Motor neuron (in vitro differentiated cells): ENCODE data around the gene NIN. TPM values are rescaled to one million over a fixed set of nuclear protein-coding genes. Genes with fewer than 3 reads are reported as not detected.

ENCODE experiments used
- ATAC-seq, 8 experiments: fragments of 200-7000 bp; cut with Tn5 transposase; replicated peaks in 6 of 8; 2 replicates each; pipeline ENCODE4 v1.8.0; 2021; ENCODE audit warnings: mild to moderate bottlenecking in 8 of 8, moderate library complexity in 8 of 8
- H3K27ac ChIP-seq, 2 donors: fragments of 250-450 bp; sonication (Bioruptor Pico); 2 replicates each; pipeline ENCODE4 v1.9.0; 2021; ENCODE audit warnings: antibody characterized with exemption in 2 of 2, mild to moderate bottlenecking in 2 of 2, moderate library complexity in 1 of 2
- H3K4me1 ChIP-seq, 2 donors: fragments of 250-450 bp; sonication (Bioruptor Pico); replicated peaks in 1 of 2; 2 replicates each; pipeline ENCODE4 v1.6.1; 2021; ENCODE audit warnings: antibody characterized with exemption in 2 of 2, mild to moderate bottlenecking in 2 of 2, moderate library complexity in 1 of 2
- H3K4me3 ChIP-seq, 5 donors: fragments of 250-450 bp; sonication (Bioruptor Pico); 2 replicates each; pipeline ENCODE4 v1.9.0; 2021; ENCODE audit warnings: antibody characterized with exemption in 5 of 5, mild to moderate bottlenecking in 5 of 5, moderate library complexity in 4 of 5
- WGBS, 10 experiments: fragments of 450-650 bp; shearing (Covaris generic); methylation state at CpG; one replicate each; pipeline ENCODE4 v1.0.0; 2022; 5-methylcytosine and 5-hydroxymethylcytosine counted together
- in situ Hi-C, 9 experiments: fragments of 400-800 bp; cut with MboI; loops; one replicate each; pipeline ENCODE4 v1.15.0; 2021; ENCODE audit warnings: low sequenced_read_pairs in 9 of 9, low pct_unique_long_range_greater_than_20kb in 2 of 9; ENCODE audit not compliant: unreplicated experiment in 9 of 9
- total RNA-seq, 8 experiments: library from RNA; unstranded; fragments of 300-600 nt; gene quantifications; 2 replicates each; pipeline versions ENCODE4 v1.2.3 to v1.2.4, GENCODE V29; 2022

The NIN gene, protein sequence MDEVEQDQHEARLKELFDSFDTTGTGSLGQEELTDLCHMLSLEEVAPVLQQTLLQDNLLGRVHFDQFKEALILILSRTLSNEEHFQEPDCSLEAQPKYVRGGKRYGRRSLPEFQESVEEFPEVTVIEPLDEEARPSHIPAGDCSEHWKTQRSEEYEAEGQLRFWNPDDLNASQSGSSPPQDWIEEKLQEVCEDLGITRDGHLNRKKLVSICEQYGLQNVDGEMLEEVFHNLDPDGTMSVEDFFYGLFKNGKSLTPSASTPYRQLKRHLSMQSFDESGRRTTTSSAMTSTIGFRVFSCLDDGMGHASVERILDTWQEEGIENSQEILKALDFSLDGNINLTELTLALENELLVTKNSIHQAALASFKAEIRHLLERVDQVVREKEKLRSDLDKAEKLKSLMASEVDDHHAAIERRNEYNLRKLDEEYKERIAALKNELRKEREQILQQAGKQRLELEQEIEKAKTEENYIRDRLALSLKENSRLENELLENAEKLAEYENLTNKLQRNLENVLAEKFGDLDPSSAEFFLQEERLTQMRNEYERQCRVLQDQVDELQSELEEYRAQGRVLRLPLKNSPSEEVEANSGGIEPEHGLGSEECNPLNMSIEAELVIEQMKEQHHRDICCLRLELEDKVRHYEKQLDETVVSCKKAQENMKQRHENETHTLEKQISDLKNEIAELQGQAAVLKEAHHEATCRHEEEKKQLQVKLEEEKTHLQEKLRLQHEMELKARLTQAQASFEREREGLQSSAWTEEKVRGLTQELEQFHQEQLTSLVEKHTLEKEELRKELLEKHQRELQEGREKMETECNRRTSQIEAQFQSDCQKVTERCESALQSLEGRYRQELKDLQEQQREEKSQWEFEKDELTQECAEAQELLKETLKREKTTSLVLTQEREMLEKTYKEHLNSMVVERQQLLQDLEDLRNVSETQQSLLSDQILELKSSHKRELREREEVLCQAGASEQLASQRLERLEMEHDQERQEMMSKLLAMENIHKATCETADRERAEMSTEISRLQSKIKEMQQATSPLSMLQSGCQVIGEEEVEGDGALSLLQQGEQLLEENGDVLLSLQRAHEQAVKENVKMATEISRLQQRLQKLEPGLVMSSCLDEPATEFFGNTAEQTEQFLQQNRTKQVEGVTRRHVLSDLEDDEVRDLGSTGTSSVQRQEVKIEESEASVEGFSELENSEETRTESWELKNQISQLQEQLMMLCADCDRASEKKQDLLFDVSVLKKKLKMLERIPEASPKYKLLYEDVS (N-terminal part only)
- total RNA-seq: 10 to 100 TPM; 13.6 to 76.4 (median 31.3) TPM

DNA sequence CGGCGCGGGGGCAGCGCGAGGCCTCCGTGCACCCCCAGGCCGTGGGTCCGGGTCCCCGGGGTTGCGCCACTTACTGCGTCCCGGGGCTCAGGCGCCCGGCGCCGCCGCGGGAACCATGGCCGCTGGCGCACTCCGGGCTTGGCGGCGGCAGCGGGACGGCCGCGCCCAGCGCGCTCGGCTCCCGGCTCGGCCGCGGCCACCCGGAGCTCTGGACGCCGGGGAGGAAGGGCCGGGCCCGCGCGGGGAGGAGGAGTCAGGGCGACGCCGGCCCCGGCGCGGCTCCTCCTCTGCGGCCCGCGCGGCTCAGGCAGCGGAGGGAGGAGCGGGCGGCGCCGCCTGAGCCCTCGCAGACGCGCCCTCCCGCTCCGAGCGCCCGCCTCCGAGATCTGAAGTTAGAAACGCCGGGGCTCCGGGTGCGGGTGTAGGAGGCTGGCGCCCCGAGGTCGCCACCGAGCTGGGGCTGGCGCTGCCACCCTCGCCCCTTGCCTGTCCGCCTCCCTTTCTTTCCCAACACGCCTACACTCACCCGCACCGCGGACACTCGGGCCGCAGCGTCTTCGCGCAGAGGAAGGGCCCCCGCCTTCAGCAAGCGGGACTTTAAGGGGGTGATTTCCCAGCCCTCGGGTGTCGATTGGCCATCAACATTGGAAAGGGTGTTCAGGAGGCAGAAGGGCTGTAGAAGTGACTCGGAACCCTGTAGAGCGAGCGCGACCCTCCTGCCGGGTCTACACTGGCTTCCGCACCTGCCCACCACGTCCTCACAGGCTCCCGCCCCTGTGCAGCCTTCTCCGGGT, at the start of gene NIN:
Gene NIN (minus strand): TSS at position 231 of the 794 bp plus-strand sequence. CDS start 9,106 bp downstream, outside the sequence.
- Histone ChIP-seq H3K4me3 (peak within 1 kb of the TSS; percentile 56 to 97 (median 96)), H3K4me1 (peaks cover 26 to 34% of the 10 kb centered on the region in 2 donors), H3K27ac (peak within 1 kb of the TSS; percentile 94 to 96)
- in situ Hi-C loops: no loop called here
- WGBS, 10 experiments: 0% methylated on average over 2 to 9 of the region's 97 CpGs; no CpG with 5 or more reads in 6 of the 10 experiments
- ATAC-seq: peak; percentile 71 to 94 (median 83)

DNA sequence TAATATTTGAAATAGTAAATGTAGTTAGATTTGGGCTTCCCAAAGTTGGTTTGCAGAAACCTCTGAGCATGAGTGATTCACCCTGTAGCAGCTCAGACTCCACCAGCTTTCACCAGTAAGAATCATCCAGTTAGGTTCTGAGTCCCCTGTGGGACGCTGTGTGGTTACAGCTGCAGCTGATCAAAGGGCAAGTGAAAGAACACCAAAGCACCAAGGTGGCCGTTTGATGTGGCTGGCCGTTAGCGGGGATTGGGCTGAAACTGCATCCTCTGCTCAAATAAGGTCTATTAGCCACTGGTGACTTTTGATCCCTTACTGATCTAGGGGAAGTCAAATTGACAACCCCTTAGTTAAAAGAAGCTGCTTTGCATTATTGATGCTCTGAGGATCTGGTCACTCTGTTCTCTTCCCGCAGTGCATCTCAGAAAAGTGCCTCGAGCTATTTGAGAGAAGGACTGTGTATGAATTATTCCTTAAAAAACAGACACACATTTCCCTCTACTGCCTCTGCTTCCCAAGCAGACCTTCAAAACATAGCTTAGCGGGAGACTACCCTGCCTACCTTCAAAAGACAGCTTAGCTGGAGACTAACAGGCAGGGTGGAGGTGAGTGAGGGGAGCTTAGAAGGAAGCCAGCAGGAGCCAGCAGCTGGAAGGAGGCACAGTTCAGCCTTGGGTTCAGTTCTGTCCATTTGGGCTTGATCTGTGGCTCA, 44.6 kb upstream of the NIN start:
- Histone ChIP-seq H3K4me3 (no peak overlapping the region), H3K4me1 (peaks cover 14% of the 10 kb centered on the region in 2 donors), H3K27ac (no peak overlapping the region)
- in situ Hi-C loops: no loop called here
- WGBS, 10 experiments: 7 to 100% (median 62%) methylated on average over 1 to 7 of the region's 7 CpGs; no CpG with 5 or more reads in 2 of the 10 experiments
- ATAC-seq: peak in 2 of 8 experiments; percentile 17 to 52

- Histone ChIP-seq H3K4me3 (no peak overlapping the region), H3K27ac (no peak overlapping the region), H3K4me1 (peaks cover 14% of the 10 kb centered on the region in 2 donors)
- in situ Hi-C loops: no loop called here
- peak in 5 of 8 experiments; percentile 17 to 89 (median 62) for ATAC-seq
- WGBS, 10 experiments: 17 to 100% (median 54%) methylated on average over 1 to 2 of the region's 2 CpGs
Measured at GRCh38 chr14:50874757-50875156, 43.8 kb upstream of the NIN start.

GRCh38 chr14:50871914-50872732, 41.2 kb upstream of the NIN start, which contains the start of gene ABHD12B:
TSS of gene ABHD12B (plus strand) at chr14:50872053. CDS start at chr14:50872175, 122 bp downstream.
- peak within 1 kb of the TSS in 2 of 5 donors; percentile 6 to 19 for H3K4me3 ChIP-seq
- H3K27ac ChIP-seq: no peak within 1 kb of the TSS
- in situ Hi-C loops: no loop called here
- 8 to 100% (median 37%) methylated on average over 1 to 24 of the region's 63 CpGs; no CpG with 5 or more reads in 5 of the 10 experiments for WGBS, 10 experiments
- H3K4me1 ChIP-seq: peaks cover 14% of the 10 kb centered on the region in 2 donors
- peak; percentile 44 to 73 (median 68) for ATAC-seq

- ATAC-seq: no peak
- 71 to 100% (median 83%) methylated on average over 1 to 2 of the region's 5 CpGs; no CpG with 5 or more reads in 2 of the 10 experiments for WGBS, 10 experiments
- Histone ChIP-seq H3K4me3 (no peak overlapping the region), H3K27ac (no peak overlapping the region), H3K4me1 (peaks cover 14% of the 10 kb centered on the region in 2 donors)
- in situ Hi-C loops: no loop called here
Measured at GRCh38 chr14:50871228-50871627, 40.3 kb upstream of the NIN start.

DNA sequence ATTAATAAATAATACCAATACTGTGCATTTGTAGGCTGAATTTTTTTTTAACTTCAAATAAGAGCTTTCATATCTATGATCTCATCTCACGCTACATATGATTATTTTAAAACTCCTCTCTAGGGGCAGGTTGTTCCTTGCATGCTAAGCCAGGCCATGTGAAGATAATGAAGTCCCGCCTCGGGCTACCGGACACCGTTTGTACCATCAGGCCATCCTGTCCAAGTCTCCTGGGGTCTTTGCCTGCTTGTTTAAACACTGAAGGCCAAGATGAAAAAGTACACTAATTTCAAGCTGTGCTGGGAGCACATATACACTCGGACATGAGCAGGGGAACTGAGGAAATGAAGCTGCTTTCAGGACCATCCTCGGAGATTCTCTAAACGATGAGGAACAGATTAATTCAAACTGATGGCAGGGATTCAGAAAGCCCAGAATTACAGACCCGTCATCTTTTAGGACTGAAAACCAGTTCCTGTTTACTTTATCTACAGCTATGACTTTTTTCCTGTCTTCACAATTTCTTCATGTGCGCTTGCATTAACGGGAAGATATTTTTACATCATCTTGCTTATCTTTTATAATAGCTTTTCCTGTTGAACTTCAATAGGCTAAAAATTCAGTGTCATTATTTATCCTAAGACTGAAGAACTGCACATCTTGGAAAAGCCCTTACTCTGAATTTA, 34.6 kb upstream of the NIN start:
- in situ Hi-C loops: no loop called here
- Histone ChIP-seq H3K4me3 (no peak overlapping the region), H3K27ac (no peak overlapping the region), H3K4me1 (peaks cover 13 to 16% of the 10 kb centered on the region in 2 donors)
- 37 to 100% (median 82%) methylated on average over 2 to 11 of the region's 11 CpGs for whole genome bisulfite sequencing, 10 experiments
- ATAC-seq: no peak

- in situ Hi-C loops: no loop called here
- Histone ChIP-seq H3K27ac (no peak overlapping the region), H3K4me3 (no peak overlapping the region), H3K4me1 (peaks cover 18 to 21% of the 10 kb centered on the region in 2 donors)
- WGBS, 10 experiments: 36 to 100% (median 87%) methylated on average over 1 to 5 of the region's 5 CpGs
- no peak for ATAC-seq
Measured at GRCh38 chr14:50864946-50865345, 34.0 kb upstream of the NIN start.

DNA sequence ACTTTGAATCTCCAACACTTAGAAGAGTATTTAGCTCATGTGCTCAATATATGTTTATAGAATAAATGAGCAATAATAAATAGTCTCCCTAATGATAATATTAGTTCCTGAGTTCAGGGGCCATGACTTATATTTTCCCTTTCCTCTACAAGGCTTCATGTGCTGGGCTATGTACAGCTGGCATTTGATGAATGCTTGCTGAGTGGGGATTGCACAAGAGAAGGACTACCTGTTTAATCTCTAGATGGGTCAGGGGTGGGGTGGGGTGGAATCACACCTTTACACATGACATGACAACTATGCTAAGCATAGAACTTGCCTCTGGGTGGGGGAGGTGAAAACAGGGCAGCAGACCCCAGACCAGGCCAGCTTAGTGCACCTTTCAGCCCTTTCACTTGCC, 33.3 kb upstream of the NIN start:
- in situ Hi-C loops: no loop called here
- peaks cover 23 to 25% of the 10 kb centered on the region in 2 donors for H3K4me1 ChIP-seq
- no peak overlapping the region for H3K4me3 ChIP-seq
- no peak overlapping the region for H3K27ac ChIP-seq
- no peak for ATAC-seq

- H3K27ac ChIP-seq: no peak overlapping the region
- in situ Hi-C loops: no loop called here
- peak in 5 of 8 experiments; percentile 2 to 24 (median 16) for ATAC-seq
- no peak overlapping the region for H3K4me3 ChIP-seq
- peaks cover 27 to 28% of the 10 kb centered on the region in 2 donors for H3K4me1 ChIP-seq
- 0 to 90% (median 53%) methylated on average over 1 to 4 of the region's 4 CpGs; no CpG with 5 or more reads in 2 of the 10 experiments for WGBS, 10 experiments
Measured at GRCh38 chr14:50862036-50862570, 31.1 kb upstream of the NIN start.

- H3K4me3 ChIP-seq: peak overlapping the region; percentile 7 to 40 (median 18)
- ATAC-seq: peak in 6 of 8 experiments; percentile 16 to 63 (median 39)
- WGBS, 10 experiments: 0 to 20% (median 0%) methylated on average over 1 to 4 of the region's 6 CpGs; no CpG with 5 or more reads in 1 of the 10 experiments
- H3K27ac ChIP-seq: peak overlapping the region in 1 of 2 donors; percentile 76
- in situ Hi-C loops: no loop called here
- H3K4me1 ChIP-seq: peaks cover 27 to 28% of the 10 kb centered on the region in 2 donors
Measured at GRCh38 chr14:50860478-50861086, 29.6 kb upstream of the NIN start.
